Activated naive CD8-positive, alpha-beta T cell treated with anti-CD3 and anti-CD28 coated beads, Interleukin-2, amount 10 ng/mL, durations not matched to agents 7 days and 5 days (primary cell): ENCODE measurements around the gene SOX15. TPM values are rescaled to one million over a fixed set of nuclear protein-coding genes. Genes with fewer than 3 reads are reported as not detected.

ENCODE experiments used
- ATAC-seq: fragments of 150-1000 bp; cut with Tn5 transposase; one replicate; pipeline ENCODE4 v1.10.0; 2021; ENCODE audit warnings: low read depth, moderate library complexity
- POLR2A ChIA-PET: fragments of 350-600 bp; sonication (Branson Sonifier 250); formaldehyde crosslinking; loops from one replicate; lab custom pipeline; 2021; ENCODE audit warnings: antibody characterized with exemption; lab: Charles Lee
- DNase-seq: peaks from one replicate; pipeline ENCODE4 v3.0.0; 2021
- H3K27ac Mint-ChIP-seq: one replicate; pipeline ENCODE4 v1.8.0; 2022; ENCODE audit warnings: mild to moderate bottlenecking, mixed read lengths
- H3K27me3 Mint-ChIP-seq: one replicate; pipeline ENCODE4 v1.8.0; 2022; ENCODE audit warnings: mild to moderate bottlenecking, moderate library complexity, mixed read lengths
- H3K36me3 Mint-ChIP-seq: one replicate; pipeline ENCODE4 v1.8.0; 2021; ENCODE audit warnings: mild to moderate bottlenecking, mixed read lengths
- H3K4me1 Mint-ChIP-seq: one replicate; pipeline ENCODE4 v1.8.0; 2021; ENCODE audit warnings: mixed read lengths
- H3K4me3 Mint-ChIP-seq: one replicate; pipeline ENCODE4 v1.8.0; 2022; ENCODE audit warnings: mild to moderate bottlenecking, moderate library complexity, mixed read lengths
- H3K9me3 Mint-ChIP-seq: one replicate; pipeline ENCODE4 v1.8.0; 2021; ENCODE audit warnings: mixed read lengths
- total RNA-seq, 2 experiments: library from RNA; stranded (reverse); gene quantifications; one replicate each; pipeline ENCODE4 v1.2.3, GENCODE V29; 2021

Gene SOX15
- total RNA-seq, 2 experiments from 2014 or later, result 0.30 to 0.57 TPM

GRCh38 chr17:7570351-7570750, 19.5 kb downstream of the SOX15 start:
- Mint-ChIP-seq H3K4me3 (no peak overlapping the region), H3K4me1 (peaks cover 35% of the 10 kb centered on the region), H3K9me3 (no peaks in the 10 kb centered on the region), H3K36me3 (peaks cover 33% of the 10 kb centered on the region), H3K27me3 (no peaks in the 10 kb centered on the region), H3K27ac (peak overlapping the region; percentile 69)
- POLR2A ChIA-PET, result interaction anchor here (0.5 to 2.1 kb wide), 5 partner anchors 9 to 654 kb away, joined by 3 to 6 read pairs (median 5); partner anchors contain the start of genes CD68 and SENP3
- ATAC-seq (no peak), DNase-seq (no peak)

DNA sequence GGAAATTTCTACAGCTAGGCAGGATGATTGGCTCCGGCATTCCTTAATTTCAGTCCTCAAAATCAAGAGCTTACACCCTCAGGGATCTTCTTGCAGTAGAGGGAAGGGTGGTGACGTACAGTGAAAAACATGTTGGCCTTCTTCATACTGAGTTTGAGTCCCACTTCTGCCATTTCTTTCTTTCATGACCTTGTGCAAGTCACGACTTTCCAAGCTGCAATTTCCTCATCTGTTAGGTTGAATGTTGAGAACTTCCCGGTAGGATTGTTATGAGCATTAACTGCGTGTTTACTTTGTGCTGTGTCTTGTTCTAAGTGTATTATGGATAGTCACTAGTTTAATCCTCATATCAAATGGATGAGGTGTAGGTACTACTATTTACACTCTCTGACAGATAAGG, 20.3 kb downstream of the SOX15 start:
- Mint-ChIP-seq H3K36me3 (peaks cover 28% of the 10 kb centered on the region), H3K4me1 (peaks cover 30% of the 10 kb centered on the region)
- POLR2A ChIA-PET, result interaction anchor here (1.0 kb wide), 2 partner anchors 10 to 14 kb away, joined by 3 to 4 read pairs; partner anchors contain the start of genes CD68 and MPDU1

GRCh38 chr17:7563115-7563869, 26.6 kb downstream of the SOX15 start:
- Mint-ChIP-seq H3K4me1 (peaks cover 44% of the 10 kb centered on the region), H3K9me3 (no peaks in the 10 kb centered on the region), H3K4me3 (peak overlapping the region; percentile 83), H3K27me3 (no peaks in the 10 kb centered on the region), H3K36me3 (peaks cover 23% of the 10 kb centered on the region), H3K27ac (peak overlapping the region; percentile 97)
- POLR2A ChIA-PET, result interaction anchor here (0.6 to 1.5 kb wide), 2 partner anchors 20 to 109 kb away, joined by 4 read pairs; partner anchors contain the start of gene MPDU1
- ATAC-seq (no peak), DNase-seq (no peak)

More for the DNA sequence above, 20.3 kb downstream of the SOX15 start:
- no peaks in the 10 kb centered on the region for H3K27me3 Mint-ChIP-seq
- no peak overlapping the region for H3K4me3 Mint-ChIP-seq
- H3K9me3 Mint-ChIP-seq, result no peaks in the 10 kb centered on the region
- peak overlapping the region; percentile 24 for H3K27ac Mint-ChIP-seq
- no peak for ATAC-seq
- DNase-seq, result no peak

GRCh38 chr17:7562208-7562605, 27.7 kb downstream of the SOX15 start:
- ATAC-seq (peak; percentile 1), DNase-seq (no peak)
- Mint-ChIP-seq H3K4me1 (peaks cover 47% of the 10 kb centered on the region), H3K27me3 (no peaks in the 10 kb centered on the region), H3K27ac (peak overlapping the region; percentile 97), H3K4me3 (peak overlapping the region; percentile 83), H3K9me3 (no peaks in the 10 kb centered on the region), H3K36me3 (peaks cover 19% of the 10 kb centered on the region)
- POLR2A ChIA-PET, result interaction anchor here (0.6 to 6.2 kb wide), 16 partner anchors 8 to 664 kb away, joined by 3 to 63 read pairs (median 3); partner anchors contain the start of genes CD68, POLR2A, TMEM102 and TP53

DNA sequence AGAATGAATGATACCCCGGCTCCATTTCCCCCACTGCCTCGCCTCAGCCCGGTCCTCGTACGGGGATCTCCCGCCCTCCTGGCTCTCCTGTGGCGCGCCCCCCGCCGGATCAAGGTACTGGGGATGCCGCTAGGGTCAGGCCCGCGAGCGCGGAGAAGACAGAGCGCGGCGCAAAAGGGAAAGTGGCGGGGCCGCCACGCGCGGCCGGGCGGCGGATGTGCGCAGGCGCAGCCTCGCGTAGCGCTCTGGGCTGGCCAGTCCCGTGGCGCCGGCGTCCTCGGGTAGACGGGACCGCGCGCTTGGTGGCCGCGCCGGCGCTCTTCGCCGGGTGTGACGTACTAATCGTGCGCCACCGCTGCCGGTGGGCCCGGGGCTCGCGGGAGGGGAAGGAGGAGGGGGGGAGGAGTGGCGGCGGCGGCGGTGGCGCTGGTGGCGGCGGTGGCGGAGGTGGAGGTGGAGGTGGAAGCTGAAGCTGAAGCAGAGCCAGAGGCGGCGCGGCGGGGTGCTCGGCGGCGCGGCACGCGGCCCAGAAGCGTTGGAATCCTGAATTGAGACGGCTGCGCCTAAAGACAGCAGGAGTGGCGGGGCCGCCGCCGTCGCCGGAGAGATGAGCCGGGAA, 28.2 kb downstream of the SOX15 start, which contains the start of gene SENP3:
TSS of gene SENP3 (plus strand) at position 331 of the 619 bp plus-strand sequence. CDS start 1,158 bp downstream, outside the sequence.
- H3K4me1 Mint-ChIP-seq, result peaks cover 49% of the 10 kb centered on the region
- ATAC-seq, result peak; percentile 87

GRCh38 chr17:7561028-7561575, 28.8 kb downstream of the SOX15 start:
- POLR2A ChIA-PET, result interaction anchor here (0.6 to 6.2 kb wide), 27 partner anchors 9 to 287 kb away, joined by 3 to 63 read pairs (median 5); partner anchors contain the start of genes ACAP1, CD68, MPDU1 and POLR2A
- Mint-ChIP-seq H3K4me3 (peak overlapping the region; percentile 83), H3K27me3 (no peaks in the 10 kb centered on the region), H3K36me3 (peaks cover 21% of the 10 kb centered on the region), H3K4me1 (peaks cover 55% of the 10 kb centered on the region), H3K27ac (peak overlapping the region; percentile 87), H3K9me3 (no peaks in the 10 kb centered on the region)
- DNase-seq (peak; percentile 85), ATAC-seq (peak; percentile 54)

More for the DNA sequence above, 28.2 kb downstream of the SOX15 start, which contains the start of gene SENP3:
- Mint-ChIP-seq H3K4me3 (peak within 1 kb of the TSS; percentile 83), H3K27me3 (no peaks in the 10 kb centered on the region), H3K9me3 (no peaks in the 10 kb centered on the region), H3K36me3 (peaks cover 17% of the 10 kb centered on the region), H3K27ac (peak within 1 kb of the TSS; percentile 97)
- POLR2A ChIA-PET, result interaction anchor here (0.6 to 6.2 kb wide), 26 partner anchors 9 to 209 kb away, joined by 3 to 63 read pairs (median 4); partner anchors contain the start of genes CD68, MPDU1, POLR2A and TMEM102
- peak; percentile 95 for DNase-seq

DNA sequence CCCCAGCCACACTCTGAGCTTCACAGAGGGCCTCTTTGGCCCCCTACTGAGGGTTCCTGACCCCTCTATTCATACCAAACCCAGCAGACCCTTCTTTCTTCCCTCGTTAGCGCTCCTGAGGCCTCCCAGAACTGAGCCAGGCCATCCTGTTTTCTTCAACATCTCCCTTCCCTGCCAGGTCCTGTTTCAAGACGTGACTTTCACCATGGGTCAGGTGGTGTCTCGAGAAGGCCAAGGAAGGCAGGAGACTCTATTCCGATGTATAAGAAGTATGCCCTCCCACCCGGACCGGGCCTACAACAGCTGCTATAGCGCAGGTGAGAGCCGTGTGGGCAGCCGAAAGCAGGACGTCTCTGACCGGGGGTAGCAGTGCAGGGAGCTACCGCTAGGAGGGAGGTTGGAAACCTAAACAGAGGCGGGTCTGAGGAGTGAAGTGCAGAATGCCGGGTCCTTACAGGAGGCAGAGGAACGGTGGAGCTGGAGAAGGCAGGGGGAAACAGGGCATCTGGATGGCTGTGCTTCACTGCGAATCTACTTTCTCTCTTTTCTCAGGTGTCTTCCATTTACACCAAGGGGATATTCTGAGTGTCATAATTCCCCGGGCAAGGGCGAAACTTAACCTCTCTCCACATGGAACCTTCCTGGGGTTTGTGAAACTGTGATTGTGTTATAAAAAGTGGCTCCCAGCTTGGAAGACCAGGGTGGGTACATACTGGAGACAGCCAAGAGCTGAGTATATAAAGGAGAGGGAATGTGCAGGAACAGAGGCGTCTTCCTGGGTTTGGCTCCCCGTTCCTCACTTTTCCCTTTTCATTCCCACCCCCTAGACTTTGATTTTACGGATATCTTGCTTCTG, 29.5 kb downstream of the SOX15 start:
- POLR2A ChIA-PET, result interaction anchor here (0.5 to 6.2 kb wide), 24 partner anchors 8 to 287 kb away, joined by 3 to 63 read pairs (median 5); partner anchors contain the start of genes ACAP1, MPDU1, POLR2A and SAT2

GRCh38 chr17:7559320-7560171, 30.3 kb downstream of the SOX15 start:
- Mint-ChIP-seq H3K27me3 (no peaks in the 10 kb centered on the region), H3K36me3 (peaks cover 26% of the 10 kb centered on the region), H3K27ac (peak overlapping the region; percentile 87), H3K4me1 (peaks cover 62% of the 10 kb centered on the region), H3K4me3 (peak overlapping the region; percentile 83), H3K9me3 (no peaks in the 10 kb centered on the region)
- POLR2A ChIA-PET, result interaction anchor here (0.5 to 6.2 kb wide), 13 partner anchors 7 to 224 kb away, joined by 3 to 63 read pairs (median 6); partner anchors contain the start of genes ACAP1, MPDU1, POLR2A and TNFSF12
- DNase-seq (no peak), ATAC-seq (no peak)

More for the DNA sequence above, 29.5 kb downstream of the SOX15 start:
- Mint-ChIP-seq H3K27me3 (no peaks in the 10 kb centered on the region), H3K36me3 (peaks cover 23% of the 10 kb centered on the region), H3K9me3 (no peaks in the 10 kb centered on the region), H3K4me3 (peak overlapping the region; percentile 83), H3K27ac (peak overlapping the region; percentile 87), H3K4me1 (peaks cover 58% of the 10 kb centered on the region)
- ATAC-seq (no peak), DNase-seq (peak; percentile 66)

GRCh38 chr17:7558544-7559319, 31.2 kb downstream of the SOX15 start, which contains the start of gene TNFSF13:
TNFSF13 (plus strand) TSS chr17:7558750; CDS start chr17:7559040, 290 bp downstream.
- Mint-ChIP-seq H3K4me3 (peak within 1 kb of the TSS; percentile 78), H3K9me3 (no peaks in the 10 kb centered on the region), H3K4me1 (peaks cover 58% of the 10 kb centered on the region), H3K36me3 (peaks cover 29% of the 10 kb centered on the region), H3K27ac (peak within 1 kb of the TSS; percentile 87), H3K27me3 (no peaks in the 10 kb centered on the region)
- DNase-seq (no peak), ATAC-seq (no peak)
- POLR2A ChIA-PET, result interaction anchor here (0.8 to 6.2 kb wide), 4 partner anchors 9 to 119 kb away, joined by 3 to 63 read pairs (median 4); partner anchors contain the start of gene TNFSF12

DNA sequence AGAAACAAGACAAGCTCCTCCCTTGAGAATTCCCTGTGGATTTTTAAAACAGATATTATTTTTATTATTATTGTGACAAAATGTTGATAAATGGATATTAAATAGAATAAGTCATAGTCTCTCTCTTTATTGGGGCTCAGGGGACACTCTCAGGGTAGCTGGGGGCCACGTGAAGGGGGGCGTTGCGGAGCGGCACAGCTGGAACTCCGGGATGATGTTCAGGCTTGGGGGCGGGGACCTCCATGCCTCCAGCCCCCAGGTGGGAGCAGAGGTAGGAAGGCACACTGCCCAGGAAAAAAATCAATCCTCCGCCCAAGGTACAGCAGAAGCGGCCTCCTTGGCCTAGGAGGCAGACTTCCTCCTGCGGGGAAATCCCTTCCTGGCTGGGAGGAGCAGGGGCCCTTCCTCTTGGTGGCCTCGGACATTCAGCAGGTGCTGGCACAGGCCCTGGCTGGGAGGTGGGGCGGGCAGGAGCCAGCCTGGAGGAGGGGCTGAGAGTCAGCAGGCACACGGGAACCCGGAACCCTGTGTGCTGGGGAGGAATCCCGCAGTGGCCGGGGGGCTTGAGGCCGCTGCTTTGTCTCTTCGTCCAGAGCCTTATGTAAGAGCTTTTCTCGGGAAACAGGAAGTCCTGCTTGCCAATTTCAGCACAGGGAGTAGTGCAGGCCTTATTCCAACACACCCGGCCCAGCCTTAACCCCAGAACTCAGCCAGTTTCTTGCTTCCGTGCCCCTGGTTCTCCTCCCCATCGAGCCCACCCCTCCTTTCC, 31.9 kb downstream of the SOX15 start:
- ATAC-seq, result no peak
- DNase-seq, result no peak
- peaks cover 34% of the 10 kb centered on the region for H3K36me3 Mint-ChIP-seq
- H3K4me3 Mint-ChIP-seq, result peak overlapping the region; percentile 78
- POLR2A ChIA-PET, result interaction anchor here (0.8 to 6.2 kb wide), 4 partner anchors 8 to 118 kb away, joined by 3 to 63 read pairs (median 4); partner anchors contain the start of gene TNFSF12
- H3K9me3 Mint-ChIP-seq, result no peaks in the 10 kb centered on the region
- no peaks in the 10 kb centered on the region for H3K27me3 Mint-ChIP-seq
- peaks cover 63% of the 10 kb centered on the region for H3K4me1 Mint-ChIP-seq
- peak overlapping the region; percentile 87 for H3K27ac Mint-ChIP-seq
